ENCODE results near the gene SAMD13.

Gene SAMD13

DNA sequence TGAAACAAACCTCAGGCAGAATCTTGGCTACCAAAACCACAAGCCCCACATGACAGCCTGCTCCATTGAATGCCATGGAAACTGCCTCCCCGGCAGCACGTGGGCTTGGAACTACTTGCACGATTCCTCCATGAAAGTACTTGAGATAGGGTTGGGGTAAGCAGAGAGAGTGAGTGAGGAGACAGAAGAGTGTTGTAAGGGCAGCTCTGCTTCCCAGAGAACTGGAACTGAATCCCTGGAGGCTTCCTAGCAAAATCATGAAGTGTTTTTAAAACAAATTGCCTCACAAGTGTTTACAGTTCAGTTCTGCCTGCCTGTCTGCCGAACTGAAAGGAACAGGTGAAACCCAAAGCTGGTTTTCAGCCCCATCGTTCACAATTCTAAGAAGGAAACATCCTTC lies 61.5 kb downstream of the SAMD13 start:
- no peaks in the 10 kb centered on the region for H3K9me3 Mint-ChIP-seq
- H3K4me1 Mint-ChIP-seq, result peaks cover 6 to 17% of the 10 kb centered on the region in 2 donors
- no peak for ATAC-seq (replicated peaks)

DNA sequence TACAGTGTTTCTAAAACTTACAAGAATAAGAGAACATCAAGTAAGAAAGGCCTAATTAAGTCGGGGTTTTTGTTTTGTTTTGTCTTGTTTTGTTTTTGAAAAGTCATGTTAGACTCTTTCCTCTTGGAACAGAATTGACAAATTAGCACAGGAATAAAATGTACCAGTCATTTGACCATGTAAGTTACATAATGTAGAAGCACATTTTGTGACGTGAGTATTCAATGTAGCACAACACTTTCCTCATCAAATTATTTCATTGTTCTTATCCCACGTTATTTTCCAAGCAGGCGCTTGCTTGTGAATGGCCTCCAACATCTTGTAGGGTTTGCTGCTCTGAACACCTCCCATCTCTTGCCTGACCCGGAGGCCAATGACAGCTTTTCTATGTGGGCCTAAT lies 62.1 kb downstream of the SAMD13 start:
- DNase-seq (no peak), ATAC-seq (replicated peaks) (no peak)
- no peaks in the 10 kb centered on the region for H3K9me3 Mint-ChIP-seq
- no peak overlapping the region for H3K27ac Mint-ChIP-seq
- no peak overlapping the region for H3K4me3 Mint-ChIP-seq
- H3K36me3 Mint-ChIP-seq, result no peaks in the 10 kb centered on the region
- peaks cover 6 to 17% of the 10 kb centered on the region in 2 donors for H3K4me1 Mint-ChIP-seq
- no peaks in the 10 kb centered on the region for H3K27me3 Mint-ChIP-seq

More for the DNA sequence above, 61.5 kb downstream of the SAMD13 start:
- H3K36me3 Mint-ChIP-seq, result no peaks in the 10 kb centered on the region
- H3K4me3 Mint-ChIP-seq, result no peak overlapping the region
- H3K27me3 Mint-ChIP-seq, result no peaks in the 10 kb centered on the region
- DNase-seq, result no peak
- H3K27ac Mint-ChIP-seq, result no peak overlapping the region

DNA sequence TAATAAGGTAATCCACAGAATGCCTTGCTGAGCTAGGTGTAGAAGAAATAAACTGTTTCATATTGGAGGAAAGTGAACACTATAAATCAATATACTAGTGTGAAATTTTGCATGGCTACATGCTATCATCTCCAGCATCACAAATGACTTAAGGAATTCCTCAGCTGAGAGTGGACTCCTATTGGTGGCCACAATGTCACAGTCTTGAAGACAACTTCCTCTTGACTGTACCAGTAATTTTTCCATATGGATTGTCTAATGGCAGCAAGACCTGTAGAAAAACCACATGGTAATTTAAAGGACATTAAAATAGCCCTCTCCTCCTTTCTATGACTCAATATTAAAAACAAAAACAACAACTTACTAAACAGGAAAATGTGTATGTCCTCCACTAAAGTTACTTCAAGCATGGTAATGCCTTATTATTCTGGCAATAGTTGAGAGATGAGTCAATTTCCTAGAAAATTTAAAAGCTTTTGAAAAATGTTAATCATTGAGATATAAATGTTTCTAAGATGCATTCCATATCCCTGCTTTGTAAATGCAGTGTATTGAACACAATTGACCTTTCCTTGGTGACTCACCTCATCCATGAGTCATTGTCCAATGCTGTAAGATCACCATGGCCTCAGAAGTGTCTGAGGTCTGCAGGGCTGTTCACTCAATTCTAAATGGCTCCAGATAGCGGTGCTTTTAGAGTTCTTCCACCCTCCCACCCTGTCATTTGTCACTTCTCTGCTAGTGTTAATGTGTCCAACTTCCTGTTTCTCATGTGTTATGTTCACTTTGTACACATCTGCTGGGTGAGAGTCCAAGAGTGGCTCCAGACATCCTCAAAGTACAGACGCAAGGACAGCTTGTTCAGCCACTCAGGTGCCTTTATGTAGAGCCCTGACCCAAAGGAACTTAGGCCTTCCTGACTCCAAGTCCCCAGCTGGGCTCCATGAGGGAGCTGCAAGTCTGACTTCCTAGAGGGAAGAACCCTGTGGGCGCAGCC lies 64.0 kb downstream of the SAMD13 start:
- Mint-ChIP-seq H3K4me3 (no peak overlapping the region), H3K36me3 (no peaks in the 10 kb centered on the region), H3K27me3 (no peaks in the 10 kb centered on the region), H3K9me3 (no peaks in the 10 kb centered on the region), H3K4me1 (peaks cover 6 to 17% of the 10 kb centered on the region in 2 donors), H3K27ac (no peak overlapping the region)
- peak; percentile 88 to 93 for ATAC-seq (replicated peaks)
- DNase-seq, result no peak

DNA sequence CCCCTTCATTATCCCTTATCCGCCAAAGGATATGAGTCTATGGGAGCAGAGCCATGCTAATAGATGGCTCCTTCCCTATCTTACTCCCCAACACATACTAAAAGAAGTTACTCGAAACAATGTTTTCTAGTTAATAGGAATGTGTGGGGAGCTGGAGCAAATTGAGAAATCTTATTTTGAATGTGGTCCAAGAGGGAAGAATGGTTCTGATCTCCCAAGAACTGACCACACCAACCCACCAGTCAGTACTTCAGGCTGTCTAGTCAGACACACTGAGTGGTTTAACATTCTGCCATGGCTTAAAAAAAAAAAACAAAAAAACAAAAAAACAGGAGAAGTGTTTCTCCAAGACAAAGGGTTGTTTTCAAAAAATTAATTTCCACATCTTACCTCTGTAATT lies 65.3 kb downstream of the SAMD13 start:
- ATAC-seq (replicated peaks) (no peak), DNase-seq (no peak)
- Mint-ChIP-seq H3K4me1 (peaks cover 6 to 17% of the 10 kb centered on the region in 2 donors), H3K36me3 (no peaks in the 10 kb centered on the region), H3K27me3 (no peaks in the 10 kb centered on the region), H3K27ac (no peak overlapping the region), H3K9me3 (no peaks in the 10 kb centered on the region), H3K4me3 (no peak overlapping the region)

DNA sequence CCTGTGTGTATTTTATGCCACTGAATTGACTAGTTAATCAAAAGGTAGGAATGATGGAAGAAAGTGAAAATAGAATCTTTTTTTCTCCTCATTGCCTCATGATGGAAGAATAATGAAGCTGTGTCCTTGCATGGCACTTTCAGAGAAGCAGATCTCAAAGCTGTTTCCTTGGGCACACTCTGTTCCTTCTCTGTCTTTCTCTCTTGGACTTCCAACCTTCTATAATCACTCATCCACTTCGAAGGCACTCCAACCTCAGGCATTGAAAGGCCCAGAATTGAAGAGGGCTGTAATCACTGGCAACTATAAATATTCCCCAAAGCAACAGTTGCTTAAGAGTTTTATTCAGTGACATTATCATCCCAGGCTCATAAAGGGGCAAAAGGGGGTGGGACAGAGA lies 65.7 kb downstream of the SAMD13 start:
- H3K27ac Mint-ChIP-seq, result no peak overlapping the region
- H3K4me3 Mint-ChIP-seq, result no peak overlapping the region
- no peak for ATAC-seq (replicated peaks)
- no peaks in the 10 kb centered on the region for H3K36me3 Mint-ChIP-seq
- H3K9me3 Mint-ChIP-seq, result no peaks in the 10 kb centered on the region
- no peak for DNase-seq
- H3K4me1 Mint-ChIP-seq, result peaks cover 6 to 17% of the 10 kb centered on the region in 2 donors
- peaks cover 0 to under 1% of the 10 kb centered on the region in 2 donors for H3K27me3 Mint-ChIP-seq

DNA sequence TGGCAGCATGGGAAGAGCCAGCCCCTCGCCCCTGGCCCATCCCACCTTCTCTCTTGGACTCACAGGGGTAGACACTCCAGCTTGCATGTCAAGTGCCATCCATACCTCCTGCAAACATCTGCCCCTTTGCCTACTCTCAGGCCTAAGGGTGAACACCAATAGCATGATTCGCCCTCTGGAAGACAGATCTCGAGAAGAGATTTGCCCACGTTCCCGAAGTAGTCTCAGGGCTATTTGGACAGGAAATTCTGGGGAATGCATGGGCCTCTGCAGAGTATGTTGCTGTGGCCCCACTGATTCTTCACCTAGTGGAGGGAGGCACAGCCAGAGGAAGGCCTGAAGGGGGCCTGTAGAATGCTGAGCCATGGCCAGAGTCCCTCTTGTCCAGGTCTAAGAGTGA lies 66.9 kb downstream of the SAMD13 start:
- ATAC-seq (replicated peaks), result no peak

DNA sequence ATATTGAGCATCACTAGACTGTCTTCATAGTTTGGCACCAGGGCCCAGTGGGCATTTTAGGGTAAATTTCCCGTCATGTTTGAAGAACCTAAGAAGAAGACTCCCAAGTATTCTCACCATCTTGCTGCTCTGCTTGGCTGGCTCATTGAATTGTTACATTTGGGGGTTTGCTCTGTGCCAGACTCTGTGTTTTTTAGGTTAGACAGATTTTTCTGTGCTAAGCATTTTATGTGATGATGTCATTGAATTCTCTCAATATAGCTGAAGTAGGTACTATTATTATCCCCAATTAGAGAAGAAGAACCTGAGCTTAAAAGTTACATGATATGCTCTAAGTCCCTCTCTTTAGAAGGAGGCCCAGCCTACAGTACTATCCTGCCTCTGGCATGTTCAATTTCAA lies 68.8 kb downstream of the SAMD13 start:
- DNase-seq (no peak), ATAC-seq (replicated peaks) (no peak)
- Mint-ChIP-seq H3K27me3 (peaks cover 0 to 4% of the 10 kb centered on the region in 2 donors), H3K9me3 (no peaks in the 10 kb centered on the region), H3K36me3 (no peaks in the 10 kb centered on the region), H3K4me3 (no peak overlapping the region), H3K4me1 (peaks cover 4 to 9% of the 10 kb centered on the region in 2 donors), H3K27ac (no peak overlapping the region)

More for the DNA sequence above, 66.9 kb downstream of the SAMD13 start:
- no peak for DNase-seq
- H3K4me3 Mint-ChIP-seq, result no peak overlapping the region
- H3K9me3 Mint-ChIP-seq, result no peaks in the 10 kb centered on the region
- H3K27ac Mint-ChIP-seq, result no peak overlapping the region
- H3K4me1 Mint-ChIP-seq, result peaks cover 4 to 10% of the 10 kb centered on the region in 2 donors
- no peaks in the 10 kb centered on the region for H3K36me3 Mint-ChIP-seq
- peaks cover 0 to 4% of the 10 kb centered on the region in 2 donors for H3K27me3 Mint-ChIP-seq

- H3K27ac Mint-ChIP-seq, result no peak overlapping the region
- DNase-seq (no peak), ATAC-seq (replicated peaks) (no peak)
- no peaks in the 10 kb centered on the region for H3K36me3 Mint-ChIP-seq
- peaks cover under 1 to 3% of the 10 kb centered on the region in 2 donors for H3K4me1 Mint-ChIP-seq
- no peaks in the 10 kb centered on the region for H3K9me3 Mint-ChIP-seq
- H3K27me3 Mint-ChIP-seq, result peaks cover 0 to 4% of the 10 kb centered on the region in 2 donors
- H3K4me3 Mint-ChIP-seq, result no peak overlapping the region
Observed at GRCh38 chr1:84370831-84371394, 69.4 kb downstream of the SAMD13 start.

DNA sequence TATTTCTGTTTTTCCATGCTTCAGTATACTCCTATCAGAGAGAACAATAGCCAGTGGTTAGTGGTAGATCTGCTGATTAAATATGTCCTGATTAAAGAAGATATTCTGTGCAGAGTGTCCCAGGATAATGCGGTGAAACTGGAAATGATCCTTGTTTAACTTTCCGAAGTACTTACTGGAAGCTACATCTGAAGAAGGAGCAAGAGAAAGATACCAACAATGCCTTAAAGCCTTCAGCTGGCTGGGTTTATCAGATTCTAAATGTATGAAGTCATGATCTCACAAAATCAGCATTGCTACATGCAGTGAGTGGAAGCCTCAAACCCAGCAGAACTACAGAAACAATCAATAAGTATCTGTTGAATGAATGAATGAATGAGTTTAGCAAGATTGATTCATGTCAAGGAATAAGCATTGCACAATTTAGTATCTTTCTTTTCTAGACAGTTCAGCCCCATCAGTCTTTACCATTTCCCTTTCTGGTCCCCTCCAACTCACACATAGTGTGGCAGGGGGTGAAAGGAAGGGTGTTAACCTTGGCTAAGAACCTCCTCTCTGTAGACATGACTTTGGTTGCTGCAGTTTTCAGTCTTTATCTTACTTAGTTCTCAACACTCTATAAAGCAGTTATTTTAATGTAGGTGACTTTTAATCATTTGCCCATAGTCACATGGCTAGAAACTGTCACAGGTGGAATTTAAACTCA lies 72.1 kb downstream of the SAMD13 start:
- ATAC-seq (replicated peaks) (no peak), DNase-seq (no peak)

GRCh38 chr1:84374991-84375696 lies 73.6 kb downstream of the SAMD13 start:
- DNase-seq (no peak), ATAC-seq (replicated peaks) (no peak)
- no peaks in the 10 kb centered on the region for H3K36me3 Mint-ChIP-seq
- no peaks in the 10 kb centered on the region for H3K4me1 Mint-ChIP-seq
- H3K9me3 Mint-ChIP-seq, result no peaks in the 10 kb centered on the region
- no peak overlapping the region for H3K4me3 Mint-ChIP-seq
- peaks cover 0 to 4% of the 10 kb centered on the region in 2 donors for H3K27me3 Mint-ChIP-seq
- H3K27ac Mint-ChIP-seq, result no peak overlapping the region

More for the DNA sequence above, 72.1 kb downstream of the SAMD13 start:
- Mint-ChIP-seq H3K9me3 (no peaks in the 10 kb centered on the region), H3K36me3 (no peaks in the 10 kb centered on the region), H3K4me3 (no peak overlapping the region), H3K27me3 (peaks cover 0 to 4% of the 10 kb centered on the region in 2 donors), H3K4me1 (no peaks in the 10 kb centered on the region), H3K27ac (no peak overlapping the region)

- no peak for ATAC-seq (replicated peaks)
- Mint-ChIP-seq H3K27me3 (peaks cover 0 to 4% of the 10 kb centered on the region in 2 donors), H3K4me1 (no peaks in the 10 kb centered on the region), H3K9me3 (no peaks in the 10 kb centered on the region), H3K27ac (no peak overlapping the region), H3K36me3 (no peaks in the 10 kb centered on the region), H3K4me3 (no peak overlapping the region)
- DNase-seq, result no peak
Observed at GRCh38 chr1:84376000-84376910, 74.7 kb downstream of the SAMD13 start.

DNA sequence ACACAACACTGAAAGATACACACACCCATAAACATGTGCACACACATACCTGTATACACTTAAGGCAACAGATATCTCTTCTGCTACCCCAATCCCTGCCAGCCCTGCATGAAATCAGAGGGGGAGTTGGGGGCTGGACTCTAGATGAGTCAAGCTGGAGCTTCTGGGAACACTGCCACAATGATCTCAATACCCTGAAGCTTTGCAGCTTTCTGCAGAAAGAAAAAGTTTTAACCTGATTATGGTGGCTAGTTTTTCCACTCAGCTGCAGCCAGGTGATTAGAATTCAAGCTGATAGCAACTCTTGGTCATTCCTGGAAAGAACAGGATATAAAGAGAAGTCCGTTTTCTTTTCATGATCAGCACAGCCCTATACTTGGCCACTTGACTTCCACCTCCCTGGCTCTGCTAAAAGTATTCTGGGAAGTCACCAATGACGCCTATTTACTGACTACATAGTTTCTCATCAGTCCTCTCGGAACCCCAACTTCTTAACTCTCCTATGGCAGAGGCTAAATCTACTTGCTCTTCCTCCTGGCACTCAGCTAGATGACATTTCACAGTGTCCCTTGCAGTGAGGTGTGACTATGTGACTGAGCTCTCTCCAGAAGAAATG lies 76.1 kb downstream of the SAMD13 start:
- Mint-ChIP-seq H3K4me3 (no peak overlapping the region), H3K9me3 (no peaks in the 10 kb centered on the region), H3K27ac (no peak overlapping the region), H3K27me3 (peaks cover 0 to 1% of the 10 kb centered on the region in 2 donors), H3K36me3 (no peaks in the 10 kb centered on the region), H3K4me1 (no peaks in the 10 kb centered on the region)
- DNase-seq (no peak), ATAC-seq (replicated peaks) (no peak)

Data from stimulated activated naive B cell treated with anti-CD40 and anti-IgM and Interleukin-4, amounts not matched to agents 10 μg/mL and 1 μg/mL and 100 μg/mL, for 72 hours (primary cell).